Esophagus muscularis mucosa (tissue), 4 donors: Measurements from ENCODE around the gene RIC1.
"Not testable (repeated sequence)": the region's sequence is repeated elsewhere in the genome, so short reads cannot be mapped to it uniquely, and the experiment has no call there.

ENCODE experiments used
- EP300 ChIP-seq: sonication (generic); formaldehyde crosslinking; IDR thresholded peaks from one replicate; pipeline ENCODE4 v1.6.1; 2017; ENCODE audit warnings: antibody characterized with exemption
- POLR2A ChIP-seq: fragments of 450-650 bp; IDR thresholded peaks from one replicate; pipeline ENCODE4 v1.6.1; 2017; ENCODE audit warnings: antibody characterized with exemption, moderate library complexity, mild to moderate bottlenecking, low read depth
- POLR2AphosphoS5 ChIP-seq, 2 donors: sonication (generic); formaldehyde crosslinking; IDR thresholded peaks; one replicate each; pipeline ENCODE4 v1.6.1; 2017; ENCODE audit warnings: antibody characterized with exemption in 2 of 2
- TF ChIP-seq, protein P1 (sequence below), 3 experiments: fragments of 200-600 bp in 2 of 3; fragments of 450-650 bp in 1 of 3; sonication (generic) in 2 of 3; IDR thresholded peaks; one replicate each; pipeline ENCODE4 v1.5.1; 2017 to 2019; ENCODE audit warnings: antibody characterized with exemption in 3 of 3, mild to moderate bottlenecking in 2 of 3, moderate library complexity in 1 of 3

GRCh38 chr9:5779705-5780218 is 150.9 kb downstream of the RIC1 start:
- TF ChIP-seq, protein P1, sequence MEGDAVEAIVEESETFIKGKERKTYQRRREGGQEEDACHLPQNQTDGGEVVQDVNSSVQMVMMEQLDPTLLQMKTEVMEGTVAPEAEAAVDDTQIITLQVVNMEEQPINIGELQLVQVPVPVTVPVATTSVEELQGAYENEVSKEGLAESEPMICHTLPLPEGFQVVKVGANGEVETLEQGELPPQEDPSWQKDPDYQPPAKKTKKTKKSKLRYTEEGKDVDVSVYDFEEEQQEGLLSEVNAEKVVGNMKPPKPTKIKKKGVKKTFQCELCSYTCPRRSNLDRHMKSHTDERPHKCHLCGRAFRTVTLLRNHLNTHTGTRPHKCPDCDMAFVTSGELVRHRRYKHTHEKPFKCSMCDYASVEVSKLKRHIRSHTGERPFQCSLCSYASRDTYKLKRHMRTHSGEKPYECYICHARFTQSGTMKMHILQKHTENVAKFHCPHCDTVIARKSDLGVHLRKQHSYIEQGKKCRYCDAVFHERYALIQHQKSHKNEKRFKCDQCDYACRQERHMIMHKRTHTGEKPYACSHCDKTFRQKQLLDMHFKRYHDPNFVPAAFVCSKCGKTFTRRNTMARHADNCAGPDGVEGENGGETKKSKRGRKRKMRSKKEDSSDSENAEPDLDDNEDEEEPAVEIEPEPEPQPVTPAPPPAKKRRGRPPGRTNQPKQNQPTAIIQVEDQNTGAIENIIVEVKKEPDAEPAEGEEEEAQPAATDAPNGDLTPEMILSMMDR (IDR thresholded peaks at IDR 0.05), result not testable (repeated sequence)
- not testable (repeated sequence) for TF ChIP-seq POLR2AphosphoS5 (IDR thresholded peaks at IDR 0.05); EP300; POLR2A
